Measurements from ENCODE around the gene LIFR. TPM values are rescaled to one million over a fixed set of nuclear protein-coding genes. Genes with fewer than 3 reads are reported as not detected.

The LIFR gene
- total and polyA plus RNA-seq, 12 donors: 6.0 to 58.8 (median 41.8) TPM

GRCh38 chr5:38463634-38464521 is 92.6 kb downstream of the LIFR start:
- Histone ChIP-seq H3K36me3 (no peaks in the 10 kb centered on the region), H3K27ac (peak overlapping the region in 9 of 10 donors; percentile 17 to 87 (median 61)), H3K9me3 (no peaks in the 10 kb centered on the region), H3K4me1 (peaks cover 31 to 66% (median 62%) of the 10 kb centered on the region in 9 donors), H3K4me3 (no peak overlapping the region), H3K27me3 (peaks cover 0 to 71% (median 0%) of the 10 kb centered on the region in 7 donors)
- DNase-seq (no peak), ATAC-seq (peak in 5 of 8 donors; percentile 1 to 63 (median 29))
- WGBS, 2 donors: 19 to 23% methylated on average over 10 of the region's 10 CpGs
- intact Hi-C loops (cut with DNase I): no loop called here
- TF ChIP-seq CTCF (IDR thresholded peaks at IDR 0.05): no peak

GRCh38 chr5:38462976-38463633 is 93.3 kb downstream of the LIFR start:
- 49 to 55% methylated on average over 7 of the region's 7 CpGs for WGBS, 2 donors

GRCh38 chr5:38458174-38458573 is 98.3 kb downstream of the LIFR start:
- intact Hi-C loops (cut with DNase I): no loop called here
- no peak overlapping the region for H3K4me3 ChIP-seq
- H3K27ac ChIP-seq: no peak overlapping the region
- WGBS, 2 donors: 96 to 99% methylated on average over 8 of the region's 8 CpGs
- no peaks in the 10 kb centered on the region for H3K9me3 ChIP-seq
- DNase-seq (no peak), ATAC-seq (no peak)
- no peak for TF ChIP-seq CTCF (IDR thresholded peaks at IDR 0.05)
- peaks cover under 1 to 9% (median 5%) of the 10 kb centered on the region in 9 donors for H3K4me1 ChIP-seq
- H3K36me3 ChIP-seq: no peaks in the 10 kb centered on the region
- peaks cover 0 to 85% (median 0%) of the 10 kb centered on the region in 7 donors for H3K27me3 ChIP-seq

More at GRCh38 chr5:38462976-38463633, 93.3 kb downstream of the LIFR start:
- H3K4me1 ChIP-seq: peaks cover 23 to 58% (median 54%) of the 10 kb centered on the region in 9 donors
- intact Hi-C loops (cut with DNase I): no loop called here
- peak overlapping the region in 8 of 10 donors; percentile 17 to 87 (median 65) for H3K27ac ChIP-seq
- no peaks in the 10 kb centered on the region for H3K36me3 ChIP-seq
- ATAC-seq (no peak), DNase-seq (no peak)
- no peak overlapping the region for H3K4me3 ChIP-seq
- peaks cover 0 to 74% (median 0%) of the 10 kb centered on the region in 7 donors for H3K27me3 ChIP-seq
- no peak for TF ChIP-seq CTCF (IDR thresholded peaks at IDR 0.05)
- no peaks in the 10 kb centered on the region for H3K9me3 ChIP-seq

GRCh38 chr5:38456657-38457399 is 99.6 kb downstream of the LIFR start:
- Histone ChIP-seq H3K27ac (no peak overlapping the region), H3K9me3 (no peaks in the 10 kb centered on the region), H3K4me1 (peaks cover 0 to 3% (median 0%) of the 10 kb centered on the region in 9 donors), H3K4me3 (no peak overlapping the region), H3K27me3 (peaks cover 0 to 89% (median 0%) of the 10 kb centered on the region in 7 donors), H3K36me3 (no peaks in the 10 kb centered on the region)
- no peak for TF ChIP-seq CTCF (IDR thresholded peaks at IDR 0.05)
- intact Hi-C loops (cut with DNase I): no loop called here
- ATAC-seq: no peak
- 89 to 93% methylated on average over 4 of the region's 4 CpGs for WGBS, 2 donors
- no peak for DNase-seq
